Measurements from ENCODE around the gene GP5.

- TF ChIP-seq, protein P1, sequence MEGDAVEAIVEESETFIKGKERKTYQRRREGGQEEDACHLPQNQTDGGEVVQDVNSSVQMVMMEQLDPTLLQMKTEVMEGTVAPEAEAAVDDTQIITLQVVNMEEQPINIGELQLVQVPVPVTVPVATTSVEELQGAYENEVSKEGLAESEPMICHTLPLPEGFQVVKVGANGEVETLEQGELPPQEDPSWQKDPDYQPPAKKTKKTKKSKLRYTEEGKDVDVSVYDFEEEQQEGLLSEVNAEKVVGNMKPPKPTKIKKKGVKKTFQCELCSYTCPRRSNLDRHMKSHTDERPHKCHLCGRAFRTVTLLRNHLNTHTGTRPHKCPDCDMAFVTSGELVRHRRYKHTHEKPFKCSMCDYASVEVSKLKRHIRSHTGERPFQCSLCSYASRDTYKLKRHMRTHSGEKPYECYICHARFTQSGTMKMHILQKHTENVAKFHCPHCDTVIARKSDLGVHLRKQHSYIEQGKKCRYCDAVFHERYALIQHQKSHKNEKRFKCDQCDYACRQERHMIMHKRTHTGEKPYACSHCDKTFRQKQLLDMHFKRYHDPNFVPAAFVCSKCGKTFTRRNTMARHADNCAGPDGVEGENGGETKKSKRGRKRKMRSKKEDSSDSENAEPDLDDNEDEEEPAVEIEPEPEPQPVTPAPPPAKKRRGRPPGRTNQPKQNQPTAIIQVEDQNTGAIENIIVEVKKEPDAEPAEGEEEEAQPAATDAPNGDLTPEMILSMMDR (IDR thresholded peaks at IDR 0.05) = no peak
- TF ChIP-seq EP300 (IDR thresholded peaks at IDR 0.05) = no peak
- no peak for TF ChIP-seq POLR2AphosphoS5 (IDR thresholded peaks at IDR 0.05)
- TF ChIP-seq POLR2A (IDR thresholded peaks at IDR 0.05) = no peak
Observed at GRCh38 chr3:194383276-194383940, 15.7 kb downstream of the GP5 start.
